ENCODE results near the gene CDKAL1.
"Not testable (repeated sequence)": the region's sequence is repeated elsewhere in the genome, so short reads cannot be mapped to it uniquely, and the experiment has no call there.

Gene CDKAL1

GRCh38 chr6:20924094-20924493 is 389.8 kb downstream of the CDKAL1 start:
- not testable (repeated sequence) for DNase-seq (ENCODE audit: low spot score)

GRCh38 chr6:20924911-20925543 is 390.8 kb downstream of the CDKAL1 start:
- no peak for DNase-seq (ENCODE audit: low spot score)

- no peak for DNase-seq (ENCODE audit: low spot score)
Measured at GRCh38 chr6:20927130-20927860, 393.0 kb downstream of the CDKAL1 start.

- no peak for DNase-seq (ENCODE audit: low spot score)
Measured at GRCh38 chr6:20929283-20929682, 395.0 kb downstream of the CDKAL1 start.

- DNase-seq (ENCODE audit: low spot score): no peak
Measured at GRCh38 chr6:20931093-20931492, 396.8 kb downstream of the CDKAL1 start.

GRCh38 chr6:20931772-20932171 is 397.5 kb downstream of the CDKAL1 start:
- no peak for DNase-seq (ENCODE audit: low spot score)

GRCh38 chr6:20932284-20932683 is 398.0 kb downstream of the CDKAL1 start:
- no peak for DNase-seq (ENCODE audit: low spot score)

GRCh38 chr6:20933057-20933788 is 399.0 kb downstream of the CDKAL1 start:
- no peak for DNase-seq (ENCODE audit: low spot score)

- DNase-seq (ENCODE audit: low spot score): no peak
Measured at GRCh38 chr6:20936949-20937348, 402.7 kb downstream of the CDKAL1 start.

GRCh38 chr6:20939161-20939775 is 405.0 kb downstream of the CDKAL1 start:
- DNase-seq (ENCODE audit: low spot score): no peak

GRCh38 chr6:20943040-20943627 is 408.9 kb downstream of the CDKAL1 start:
- peak; percentile 6 for DNase-seq (ENCODE audit: low spot score)

- DNase-seq (ENCODE audit: low spot score): no peak
Measured at GRCh38 chr6:20943922-20944321, 409.7 kb downstream of the CDKAL1 start.

- peak; percentile 6 for DNase-seq (ENCODE audit: low spot score)
Measured at GRCh38 chr6:20946022-20946421, 411.8 kb downstream of the CDKAL1 start.

- DNase-seq (ENCODE audit: low spot score): no peak
Measured at GRCh38 chr6:20946890-20947289, 412.6 kb downstream of the CDKAL1 start.

- DNase-seq (ENCODE audit: low spot score): no peak
Measured at GRCh38 chr6:20947977-20948376, 413.7 kb downstream of the CDKAL1 start.

- DNase-seq (ENCODE audit: low spot score): no peak
Measured at GRCh38 chr6:20948556-20948955, 414.3 kb downstream of the CDKAL1 start.

GRCh38 chr6:20949138-20949537 is 414.9 kb downstream of the CDKAL1 start:
- DNase-seq (ENCODE audit: low spot score): no peak

GRCh38 chr6:20952699-20953474 is 418.6 kb downstream of the CDKAL1 start:
- peak; percentile 8 for DNase-seq (ENCODE audit: low spot score)

- DNase-seq (ENCODE audit: low spot score): no peak
Measured at GRCh38 chr6:20954315-20954714, 420.1 kb downstream of the CDKAL1 start.

- DNase-seq (ENCODE audit: low spot score): no peak
Measured at GRCh38 chr6:20955131-20955530, 420.9 kb downstream of the CDKAL1 start.

- DNase-seq (ENCODE audit: low spot score): no peak
Measured at GRCh38 chr6:20955751-20956150, 421.5 kb downstream of the CDKAL1 start.
